Stimulated activated CD8-positive, alpha-beta memory T cell treated with anti-CD3 and anti-CD28 coated beads, Interleukin-12 subunit alpha, Interleukin-12 subunit beta, amount 100 ng/mL, for 4 hours (primary cell): ENCODE measurements around the gene MYL9.

Experiments
- DNase-seq: peaks from one replicate; pipeline ENCODE4 v3.0.0-alpha.2; 2020; ENCODE audit warnings: low read depth

MYL9 gene

GRCh38 chr20:36582821-36583220, 41.5 kb downstream of the MYL9 start:
- no peak for DNase-seq

GRCh38 chr20:36584018-36584481, 42.7 kb downstream of the MYL9 start:
- no peak for DNase-seq

DNA sequence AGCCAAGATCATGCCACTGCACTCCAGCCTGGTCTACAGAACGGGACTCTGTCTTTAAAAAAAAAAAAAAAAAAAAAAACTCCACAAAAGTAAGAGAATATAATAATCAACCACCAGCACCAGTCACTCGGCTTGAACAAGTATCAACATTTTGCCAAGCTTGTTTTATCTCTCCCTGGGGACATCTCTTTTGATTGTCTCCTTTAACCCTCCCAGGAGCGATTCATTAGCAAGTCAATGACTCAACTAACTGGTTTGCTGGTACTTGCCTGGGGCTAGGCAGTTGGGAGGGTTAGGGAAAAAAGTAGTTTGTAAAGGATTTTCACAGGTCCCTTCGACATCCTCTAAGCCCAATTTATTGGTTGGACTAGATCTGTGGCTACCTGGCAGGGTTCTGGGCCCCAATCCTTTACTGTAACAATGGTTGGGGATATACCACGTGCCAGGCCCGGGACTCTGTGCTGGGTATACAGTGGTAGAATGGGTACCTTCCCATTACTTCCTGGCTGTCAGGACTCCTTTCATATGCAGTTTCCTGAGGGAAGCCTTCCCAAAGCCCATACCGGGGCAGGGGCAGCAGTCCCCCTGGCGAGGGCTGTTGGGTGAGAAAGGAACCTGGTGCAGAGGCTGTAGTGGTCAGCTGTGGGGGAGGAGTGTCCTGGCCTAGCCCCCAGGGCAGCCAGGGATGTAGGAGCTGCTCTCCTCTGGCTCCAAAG, 44.2 kb downstream of the MYL9 start:
- DNase-seq = no peak

- DNase-seq = no peak
Observed at GRCh38 chr20:36587388-36588070, 46.2 kb downstream of the MYL9 start.

DNA sequence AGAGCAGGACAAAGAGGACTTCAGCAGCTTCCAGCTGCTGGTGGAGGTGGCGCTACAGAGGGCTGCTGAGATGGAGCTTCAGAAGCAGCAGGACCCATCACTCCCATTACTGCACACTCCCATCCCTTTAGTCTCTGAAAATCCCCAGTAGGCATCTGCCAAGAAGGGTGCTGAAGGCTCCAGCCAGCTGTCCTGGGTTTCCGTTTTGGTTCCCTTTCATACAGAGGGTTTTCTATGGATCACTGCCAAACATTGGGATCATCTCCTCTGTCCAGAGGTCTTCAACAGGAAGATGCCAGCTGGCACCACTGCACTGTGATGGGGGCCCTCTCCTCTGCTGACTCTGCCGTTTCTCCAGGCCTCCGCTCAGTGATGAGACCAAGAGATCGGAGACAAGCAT, 50.0 kb downstream of the MYL9 start:
- no peak for DNase-seq

DNA sequence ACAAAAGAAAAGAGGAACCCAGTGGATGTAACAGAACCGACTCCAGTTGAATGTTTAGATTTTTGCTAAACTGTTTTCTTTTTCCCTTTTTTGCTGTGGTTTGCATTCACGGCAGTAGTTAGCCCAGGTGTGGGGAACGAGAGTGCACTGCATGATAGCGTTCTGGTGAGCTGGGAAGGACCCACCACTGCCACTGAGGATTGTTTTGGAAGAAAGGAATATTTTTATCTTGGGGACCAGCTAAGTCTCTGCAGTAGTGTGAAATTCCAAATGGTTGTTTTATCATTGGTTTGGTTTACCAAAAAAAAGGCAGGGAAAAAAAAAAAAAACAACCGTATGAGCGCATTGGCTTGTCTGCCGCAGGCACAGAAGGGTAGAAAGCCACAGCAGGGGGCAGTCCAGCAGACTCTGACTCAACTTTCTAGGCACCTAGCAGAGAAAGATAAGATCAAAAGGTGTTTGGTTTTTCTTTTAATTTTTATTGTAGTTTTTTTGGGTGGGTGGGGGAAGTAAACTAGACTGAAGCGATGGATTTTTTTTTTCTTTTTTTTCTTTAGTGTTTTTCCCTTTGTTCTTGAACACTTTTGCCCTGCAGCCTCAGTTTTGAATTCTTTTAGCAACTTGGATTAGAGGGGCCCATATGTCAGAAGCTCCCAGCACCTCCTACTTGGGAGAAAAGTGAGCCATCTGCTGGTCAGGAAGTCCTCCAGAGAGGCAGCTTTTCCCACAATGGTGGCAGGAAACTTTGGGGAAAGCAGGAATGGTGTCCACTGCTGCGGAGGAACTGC, 50.7 kb downstream of the MYL9 start:
- DNase-seq = peak; percentile 28

DNA sequence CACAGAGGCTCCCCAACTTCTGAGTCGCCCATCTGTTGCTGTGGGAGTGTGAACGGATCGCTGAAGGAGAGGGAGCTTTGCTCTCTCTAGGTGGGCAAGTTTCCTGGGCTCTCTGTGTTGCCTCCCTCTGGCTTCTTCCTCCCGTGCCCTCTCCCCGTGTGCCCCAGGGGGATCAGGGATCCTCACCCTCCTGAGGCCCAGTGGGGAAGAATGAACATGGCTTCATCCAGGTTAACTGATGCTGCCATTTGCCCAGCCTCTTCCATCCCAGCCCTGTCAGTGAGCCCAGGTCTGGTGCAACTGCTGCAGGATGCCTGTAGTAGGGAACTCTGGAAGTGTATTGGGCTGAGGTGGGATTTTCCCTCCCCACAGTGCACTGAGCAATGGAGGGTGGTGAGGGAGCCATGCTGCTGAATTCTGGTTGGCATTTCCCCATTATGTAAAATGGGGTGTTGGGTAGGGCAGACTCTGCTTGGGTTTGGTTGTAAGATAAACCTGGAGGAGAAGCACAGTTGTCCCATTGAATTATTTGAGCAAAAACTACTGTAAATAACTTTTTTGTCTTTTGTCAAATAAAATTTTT, 52.1 kb downstream of the MYL9 start:
- no peak for DNase-seq

GRCh38 chr20:36599912-36600345, 58.6 kb downstream of the MYL9 start:
- no peak for DNase-seq
